ENCODE results near the gene RPS24.

- TF ChIP-seq CTCF (IDR thresholded peaks at IDR 0.05): no peak
- TF ChIP-seq POLR2A (IDR thresholded peaks at IDR 0.05): no peak
These were observed 10.5 kb downstream of the RPS24 start for GRCh38 chr10:78044179-78044578.
